ENCODE results near the gene SLC30A2.

Gene SLC30A2

GRCh38 chr1:26060832-26061574 is 15.1 kb upstream of the SLC30A2 start:
- no peak for DNase-seq (ENCODE audit: low spot score)
- POLR2A ChIA-PET (ENCODE audit: low non-redundant PET) = no interaction called here
- no peak for TF ChIP-seq CTCF (conservative IDR thresholded peaks at IDR 0.05; ENCODE audit: low read depth)
- H3K27ac ChIP-seq = no peak overlapping the region
- CTCF ChIA-PET = no interaction called here

GRCh38 chr1:26059906-26060305 is 14.0 kb upstream of the SLC30A2 start:
- DNase-seq (ENCODE audit: low spot score) = no peak
- no peak overlapping the region for H3K27ac ChIP-seq
- CTCF ChIA-PET = interaction anchor here (0.6 kb wide), 2 partner anchors 211 to 539 kb away, joined by 3 to 5 read pairs; no protein-coding TSS in a partner anchor
- no peak for TF ChIP-seq CTCF (conservative IDR thresholded peaks at IDR 0.05; ENCODE audit: low read depth)
- POLR2A ChIA-PET (ENCODE audit: low non-redundant PET) = no interaction called here

GRCh38 chr1:26058052-26058595 is 12.2 kb upstream of the SLC30A2 start:
- CTCF ChIA-PET = interaction anchor here (0.5 to 0.6 kb wide), 2 partner anchors 162 to 220 kb away, joined by 3 read pairs; no protein-coding TSS in a partner anchor
- H3K27ac ChIP-seq = no peak overlapping the region
- POLR2A ChIA-PET (ENCODE audit: low non-redundant PET) = no interaction called here
- TF ChIP-seq CTCF (conservative IDR thresholded peaks at IDR 0.05; ENCODE audit: low read depth) = no peak
- no peak for DNase-seq (ENCODE audit: low spot score)

GRCh38 chr1:26057189-26057588 is 11.3 kb upstream of the SLC30A2 start:
- POLR2A ChIA-PET (ENCODE audit: low non-redundant PET) = no interaction called here
- TF ChIP-seq CTCF (conservative IDR thresholded peaks at IDR 0.05; ENCODE audit: low read depth) = no peak
- CTCF ChIA-PET = no interaction called here
- no peak for DNase-seq (ENCODE audit: low spot score)
- H3K27ac ChIP-seq = no peak overlapping the region

- ChIA-PET POLR2A (ENCODE audit: low non-redundant PET) (no interaction called here), CTCF (no interaction called here)
- TF ChIP-seq CTCF (conservative IDR thresholded peaks at IDR 0.05; ENCODE audit: low read depth) = no peak
- DNase-seq (ENCODE audit: low spot score) = no peak
- no peak overlapping the region for H3K27ac ChIP-seq
These were observed 9.1 kb upstream of the SLC30A2 start for GRCh38 chr1:26055041-26055440.

- POLR2A ChIA-PET (ENCODE audit: low non-redundant PET) = no interaction called here
- TF ChIP-seq CTCF (conservative IDR thresholded peaks at IDR 0.05; ENCODE audit: low read depth) = no peak
- DNase-seq (ENCODE audit: low spot score) = no peak
- CTCF ChIA-PET = interaction anchor here (0.8 to 1.5 kb wide), 2 partner anchors 19 to 28 kb away, joined by 3 to 6 read pairs; no protein-coding TSS in a partner anchor
- no peak overlapping the region for H3K27ac ChIP-seq
These were observed 8.0 kb upstream of the SLC30A2 start for GRCh38 chr1:26053718-26054560.

Measured in RWPE1 (cell line).